SK-N-SH treated with all-trans-retinoic acid at 6 μM for 48 hours (cell line): ENCODE data around the gene OLFML3.

Experiments used
- ATAC-seq: fragments of 200-7000 bp; cut with Tn5 transposase; 3 replicates; pipeline ENCODE4 v1.9.1; 2020; ENCODE audit warnings: mild to moderate bottlenecking, moderate library complexity
- BACH2 ChIP-seq: fragments of 250-450 bp; sonication (Bioruptor Pico); IDR thresholded peaks from 2 replicates; pipeline ENCODE4 v1.9.0; 2021; ENCODE audit warnings: mild to moderate bottlenecking, borderline replicate concordance
- CSDC2 ChIP-seq: fragments of 250-450 bp; sonication (Bioruptor Pico); IDR thresholded peaks from 2 replicates; pipeline ENCODE4 v1.5.0; 2020; ENCODE audit warnings: mild to moderate bottlenecking, moderate library complexity
- CSRNP3 ChIP-seq: fragments of 250-450 bp; sonication (Bioruptor Pico); IDR thresholded peaks from 2 replicates; pipeline ENCODE4 v1.5.1; 2021; ENCODE audit warnings: mild to moderate bottlenecking, moderate library complexity
- ESRRG ChIP-seq: fragments of 250-450 bp; sonication (Bioruptor Pico); IDR thresholded peaks from 2 replicates; pipeline ENCODE4 v1.6.1; 2021; ENCODE audit warnings: mild to moderate bottlenecking
- GLIS3 ChIP-seq: fragments of 250-450 bp; sonication (Bioruptor Pico); IDR thresholded peaks from 2 replicates; pipeline ENCODE4 v1.5.0; 2020; ENCODE audit warnings: mild to moderate bottlenecking, moderate library complexity
- ISL1 ChIP-seq: fragments of 250-450 bp; sonication (Bioruptor Pico); IDR thresholded peaks from 2 replicates; pipeline ENCODE4 v2.1.2; 2022; ENCODE audit warnings: mild to moderate bottlenecking, moderate library complexity
- OSR1 ChIP-seq: fragments of 250-450 bp; sonication (Bioruptor Pico); IDR thresholded peaks from 2 replicates; pipeline ENCODE4 v1.8.0; 2022; ENCODE audit warnings: moderate library complexity, mild to moderate bottlenecking, inconsistent platforms
- PATZ1 ChIP-seq: fragments of 250-450 bp; sonication (Bioruptor Pico); IDR thresholded peaks from 2 replicates; pipeline ENCODE4 v1.8.0; 2020; ENCODE audit warnings: mild to moderate bottlenecking, moderate library complexity, borderline replicate concordance
- POU6F1 ChIP-seq: fragments of 250-450 bp; sonication (Bioruptor Pico); IDR thresholded peaks from 2 replicates; pipeline ENCODE4 v1.8.0; 2021; ENCODE audit warnings: low read depth, mild to moderate bottlenecking, moderate library complexity, borderline replicate concordance
- PPARA ChIP-seq: fragments of 250-450 bp; sonication (Bioruptor Pico); IDR thresholded peaks from 2 replicates; pipeline ENCODE4 v1.5.0; 2020; ENCODE audit warnings: mild to moderate bottlenecking, borderline replicate concordance
- SNAI2 ChIP-seq: fragments of 250-450 bp; sonication (Bioruptor Pico); IDR thresholded peaks from 2 replicates; pipeline ENCODE4 v1.5.0; 2020; ENCODE audit warnings: mild to moderate bottlenecking, moderate library complexity
- TSHZ2 ChIP-seq: fragments of 250-450 bp; sonication (Bioruptor Pico); IDR thresholded peaks from 2 replicates; pipeline ENCODE4 v1.5.0; 2020; ENCODE audit warnings: mild to moderate bottlenecking, moderate library complexity
- ZC3H10 ChIP-seq: fragments of 250-450 bp; sonication (Bioruptor Pico); IDR thresholded peaks from 2 replicates; pipeline ENCODE4 v1.5.1; 2021; ENCODE audit warnings: mild to moderate bottlenecking, moderate library complexity
- ZFP30 ChIP-seq: fragments of 450-650 bp; formaldehyde crosslinking; IDR thresholded peaks from 2 replicates; pipeline ENCODE4 v1.5.0; 2022; ENCODE audit warnings: mild to moderate bottlenecking, moderate library complexity
- ZNF565 ChIP-seq: fragments of 450-650 bp; formaldehyde crosslinking; conservative IDR thresholded peaks from 2 replicates; pipeline ENCODE4 v1.5.0; 2020; ENCODE audit warnings: low read depth, mild to moderate bottlenecking, moderate library complexity
- ZNF70 ChIP-seq: fragments of 450-650 bp; formaldehyde crosslinking; IDR thresholded peaks from 2 replicates; pipeline ENCODE4 v1.5.0; 2020; ENCODE audit warnings: mild to moderate bottlenecking, moderate library complexity
- ZNF8 ChIP-seq: fragments of 450-650 bp; formaldehyde crosslinking; IDR thresholded peaks from 2 replicates; pipeline ENCODE4 v1.5.0; 2020; ENCODE audit warnings: mild to moderate bottlenecking, moderate library complexity

The OLFML3 gene

GRCh38 chr1:113931451-113931851 is 47.8 kb upstream of the OLFML3 start:
- TF ChIP-seq ISL1 (CRISPR knock-in tag) (no peak), CSRNP3 (CRISPR knock-in tag) (no peak), POU6F1 (CRISPR knock-in tag) (no peak), OSR1 (CRISPR knock-in tag) (no peak), ZFP30 (CRISPR knock-in tag) (no peak), SNAI2 (CRISPR knock-in tag) (no peak), BACH2 (CRISPR knock-in tag) (no peak), PATZ1 (CRISPR knock-in tag) (no peak), ZC3H10 (CRISPR knock-in tag) (no peak), GLIS3 (CRISPR knock-in tag) (no peak), TSHZ2 (CRISPR knock-in tag) (no peak), ZNF70 (CRISPR knock-in tag) (no peak), CSDC2 (CRISPR knock-in tag) (no peak), ZNF565 (CRISPR knock-in tag) (no peak)
- ATAC-seq: no peak

- TF ChIP-seq ZNF8 (CRISPR knock-in tag) (no peak), ZFP30 (CRISPR knock-in tag) (no peak), POU6F1 (CRISPR knock-in tag) (no peak), ESRRG (no peak), SNAI2 (CRISPR knock-in tag) (no peak), PPARA (CRISPR knock-in tag) (no peak), BACH2 (CRISPR knock-in tag) (no peak), TSHZ2 (CRISPR knock-in tag) (no peak)
- no peak for ATAC-seq
Observed at GRCh38 chr1:113934006-113934405, 45.3 kb upstream of the OLFML3 start.
